Effector CD4-positive, alpha-beta T cell (primary cell): ENCODE data around the gene GYG1.
"Not testable (repeated sequence)": the region's sequence is repeated elsewhere in the genome, so short reads cannot be mapped to it uniquely, and the experiment has no call there.

Experiments
- DNase-seq: peaks from one replicate; pipeline ENCODE4 v3.0.0-alpha.2; 2020
- total RNA-seq: gene quantifications from one replicate; lab custom pipeline; 2026; lab: John Stamatoyannopoulos, UW

GYG1 gene
- total RNA-seq = 12.0 reads per million, percentile 35 among the genes with 10 or more reads in this experiment

GRCh38 chr3:148991219-148992026 is at the start of gene GYG1:
TSS of gene GYG1 (plus strand) at chr3:148991540. CDS start at chr3:148991641, 101 bp downstream.
- peak; percentile 73 for DNase-seq

- no peak for DNase-seq
These were observed 47.7 kb upstream of the GYG1 start for GRCh38 chr3:148943506-148944205.

- no peak for DNase-seq
These were observed 46.2 kb upstream of the GYG1 start for GRCh38 chr3:148945116-148945515.

- DNase-seq = no peak
These were observed 42.3 kb upstream of the GYG1 start for GRCh38 chr3:148948913-148949657.

- no peak for DNase-seq
These were observed 40.5 kb upstream of the GYG1 start for GRCh38 chr3:148950806-148951205.

GRCh38 chr3:148951599-148952361 is 39.6 kb upstream of the GYG1 start:
- DNase-seq = no peak

- DNase-seq = no peak
These were observed 38.2 kb upstream of the GYG1 start for GRCh38 chr3:148953094-148953493.

GRCh38 chr3:148954981-148955380 is 36.4 kb upstream of the GYG1 start:
- no peak for DNase-seq

GRCh38 chr3:148955544-148956346 is 35.6 kb upstream of the GYG1 start:
- peak; percentile 7 for DNase-seq

GRCh38 chr3:148957586-148957985 is 33.8 kb upstream of the GYG1 start:
- DNase-seq = no peak

- DNase-seq = no peak
These were observed 32.6 kb upstream of the GYG1 start for GRCh38 chr3:148958696-148959095.

GRCh38 chr3:148962513-148962912 is 28.8 kb upstream of the GYG1 start:
- no peak for DNase-seq

- no peak for DNase-seq
These were observed 26.5 kb upstream of the GYG1 start for GRCh38 chr3:148964809-148965208.

- DNase-seq = no peak
These were observed 23.0 kb upstream of the GYG1 start for GRCh38 chr3:148968321-148968720.

- DNase-seq = no peak
These were observed 21.1 kb upstream of the GYG1 start for GRCh38 chr3:148970271-148970670.

- DNase-seq = no peak
These were observed 19.8 kb upstream of the GYG1 start for GRCh38 chr3:148971401-148972163.

- DNase-seq = no peak
These were observed 16.6 kb upstream of the GYG1 start for GRCh38 chr3:148974726-148975125.

GRCh38 chr3:148975248-148975647 is 16.1 kb upstream of the GYG1 start:
- no peak for DNase-seq

- no peak for DNase-seq
These were observed 15.6 kb upstream of the GYG1 start for GRCh38 chr3:148975696-148976095.

GRCh38 chr3:148981273-148981672 is 10.1 kb upstream of the GYG1 start:
- no peak for DNase-seq

GRCh38 chr3:148987551-148987950 is 3.8 kb upstream of the GYG1 start:
- not testable (repeated sequence) for DNase-seq
